Measurements from ENCODE around the gene JMJD1C.
A peak's percentile ranks its signal among the peaks of the same experiment; 100 is the strongest.

Gene JMJD1C

DNA sequence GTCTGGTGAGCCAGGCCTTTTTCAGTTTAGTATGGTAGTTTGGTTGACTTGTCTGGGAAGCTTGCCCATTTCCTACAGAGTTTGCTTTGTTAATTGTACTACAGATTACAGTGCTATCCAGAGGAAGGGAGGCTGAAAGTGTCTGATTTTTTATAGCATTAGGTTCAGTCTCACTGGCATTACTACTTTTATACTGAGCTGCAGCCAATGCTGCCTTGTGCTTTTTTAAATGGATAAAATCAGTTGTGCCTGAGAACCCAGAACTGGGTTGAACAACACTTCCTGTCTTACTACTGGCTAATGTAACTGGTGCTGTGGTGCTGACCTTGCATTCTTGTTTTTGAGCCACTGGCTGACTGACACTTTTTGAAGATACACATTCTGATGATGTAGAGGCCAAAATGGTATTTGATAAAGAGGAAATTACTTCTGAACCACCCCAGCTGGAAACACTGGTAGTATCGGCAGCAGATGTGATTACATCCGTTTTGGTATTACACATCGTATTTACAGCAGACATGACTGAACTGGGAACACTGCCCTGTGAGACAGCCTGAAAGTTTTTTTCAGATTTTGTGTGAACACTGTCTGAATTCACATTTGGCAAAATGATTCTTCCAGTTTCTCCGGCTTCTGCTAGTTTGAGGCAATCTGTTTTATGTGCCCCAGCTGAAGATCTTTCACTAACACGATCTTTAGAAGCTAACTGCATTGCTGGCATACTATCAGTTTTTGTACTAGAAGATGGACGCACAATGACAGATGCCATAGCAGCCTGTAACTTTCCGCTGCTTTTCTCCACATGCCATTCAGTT lies 258.6 kb downstream of the JMJD1C start:
- Histone ChIP-seq H3K36me3 (ENCODE audit: control insufficient read depth, insufficient read depth, low read length, severe bottlenecking) (peaks cover 35% of the 10 kb centered on the region), H3K4me1 (ENCODE audit: control insufficient read depth, insufficient read depth, low read length) (peaks cover 33% of the 10 kb centered on the region), H3K4me3 (ENCODE audit: low read length) (peak overlapping the region; percentile 64), H3K9ac (ENCODE audit: low read length) (peak overlapping the region; percentile 53), H3K27me3 (replicated peaks; ENCODE audit: control insufficient read depth, insufficient read depth, low read length) (no peaks in the 10 kb centered on the region), H3K9me3 (ENCODE audit: control insufficient read depth, low read length) (no peaks in the 10 kb centered on the region)
- DNase-seq (ENCODE audit: low read depth): peak; percentile 69

DNA sequence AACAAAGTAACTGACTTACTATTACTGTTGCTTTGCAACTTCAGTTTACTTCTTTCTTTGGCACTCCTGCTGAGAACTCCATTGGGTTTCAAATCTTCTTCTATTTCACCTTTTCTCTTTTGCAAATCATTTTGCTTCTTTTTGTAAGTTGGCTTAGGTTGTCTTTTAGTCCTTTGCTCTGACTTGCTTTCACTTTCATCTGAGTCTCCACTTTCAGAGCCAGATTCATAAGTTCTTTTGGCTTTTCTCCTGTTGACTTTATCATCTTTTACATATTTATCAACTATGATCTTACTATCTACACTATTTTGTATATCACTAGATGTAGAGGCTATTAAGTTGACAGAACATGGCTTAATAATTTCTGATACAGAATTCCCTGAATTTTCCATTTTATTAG lies 259.2 kb downstream of the JMJD1C start:
- Histone ChIP-seq H3K27me3 (replicated peaks; ENCODE audit: control insufficient read depth, insufficient read depth, low read length) (no peaks in the 10 kb centered on the region), H3K4me3 (ENCODE audit: low read length) (peak overlapping the region; percentile 64), H3K36me3 (ENCODE audit: control insufficient read depth, insufficient read depth, low read length, severe bottlenecking) (peaks cover 30% of the 10 kb centered on the region), H3K9ac (ENCODE audit: low read length) (peak overlapping the region; percentile 7), H3K4me1 (ENCODE audit: control insufficient read depth, insufficient read depth, low read length) (peaks cover 33% of the 10 kb centered on the region), H3K9me3 (ENCODE audit: control insufficient read depth, low read length) (no peaks in the 10 kb centered on the region)
- DNase-seq (ENCODE audit: low read depth): peak; percentile 32

DNA sequence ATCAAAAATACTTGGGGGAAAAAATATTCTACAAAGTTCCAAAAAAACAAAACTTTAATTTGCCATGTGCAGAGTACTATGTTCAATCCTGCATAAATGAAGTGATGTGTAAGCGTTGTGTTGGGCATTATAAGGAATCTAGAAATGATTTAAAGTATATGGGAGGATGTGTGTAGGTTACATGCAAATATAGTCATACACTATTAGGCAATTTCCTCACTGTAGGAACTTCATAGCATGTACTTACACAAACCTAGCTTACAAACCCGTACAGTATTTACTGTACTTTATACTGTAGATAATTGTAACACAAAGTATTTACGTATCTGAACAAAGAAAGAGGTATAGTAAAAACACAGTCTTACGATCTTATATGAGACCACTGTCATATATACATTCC lies 260.4 kb downstream of the JMJD1C start:
- Histone ChIP-seq H3K4me3 (ENCODE audit: low read length) (no peak overlapping the region), H3K9ac (ENCODE audit: low read length) (no peak overlapping the region), H3K27me3 (replicated peaks; ENCODE audit: control insufficient read depth, insufficient read depth, low read length) (no peaks in the 10 kb centered on the region), H3K4me1 (ENCODE audit: control insufficient read depth, insufficient read depth, low read length) (peaks cover 30% of the 10 kb centered on the region), H3K36me3 (ENCODE audit: control insufficient read depth, insufficient read depth, low read length, severe bottlenecking) (peaks cover 25% of the 10 kb centered on the region), H3K9me3 (ENCODE audit: control insufficient read depth, low read length) (no peaks in the 10 kb centered on the region)
- no peak for DNase-seq (ENCODE audit: low read depth)

DNA sequence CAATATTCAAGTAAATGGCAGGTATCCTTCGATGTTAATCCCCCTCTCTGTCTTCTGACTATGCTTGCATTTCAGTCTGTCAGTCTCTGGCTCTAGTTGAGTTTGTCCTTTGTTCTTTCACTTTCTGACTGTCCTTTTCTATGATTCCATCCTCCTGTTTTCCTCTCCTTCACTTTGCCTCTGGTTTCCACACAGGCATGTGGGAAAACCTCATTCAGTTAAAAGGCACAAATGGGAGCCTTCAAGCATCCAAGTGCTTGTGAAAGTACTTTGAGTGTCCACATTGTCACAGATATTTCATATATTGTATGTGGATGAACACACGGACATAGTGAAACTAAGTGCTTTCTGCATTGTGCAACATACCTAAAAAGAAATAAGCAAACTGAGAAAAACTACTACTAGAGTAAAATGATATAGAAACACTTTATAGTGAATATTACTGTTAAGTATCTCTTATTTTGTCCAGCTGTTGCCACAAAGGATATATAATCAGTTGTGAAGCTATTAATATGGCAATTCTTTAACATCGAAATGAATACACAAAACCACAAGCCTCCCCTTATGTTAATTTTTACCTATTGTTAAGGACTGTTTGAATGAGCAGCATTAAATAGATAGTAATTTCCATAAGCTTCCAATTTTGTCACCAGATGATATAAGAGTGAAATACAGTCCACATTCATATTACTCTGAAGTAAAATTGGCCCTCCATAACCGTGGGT lies 260.9 kb downstream of the JMJD1C start:
- DNase-seq (ENCODE audit: low read depth): no peak
- no peaks in the 10 kb centered on the region for H3K9me3 ChIP-seq (ENCODE audit: control insufficient read depth, low read length)
- H3K4me1 ChIP-seq (ENCODE audit: control insufficient read depth, insufficient read depth, low read length): peaks cover 28% of the 10 kb centered on the region
- H3K27me3 ChIP-seq (replicated peaks; ENCODE audit: control insufficient read depth, insufficient read depth, low read length): no peaks in the 10 kb centered on the region
- peaks cover 30% of the 10 kb centered on the region for H3K36me3 ChIP-seq (ENCODE audit: control insufficient read depth, insufficient read depth, low read length, severe bottlenecking)
- H3K9ac ChIP-seq (ENCODE audit: low read length): peak overlapping the region; percentile 25
- H3K4me3 ChIP-seq (ENCODE audit: low read length): peak overlapping the region; percentile 14

DNA sequence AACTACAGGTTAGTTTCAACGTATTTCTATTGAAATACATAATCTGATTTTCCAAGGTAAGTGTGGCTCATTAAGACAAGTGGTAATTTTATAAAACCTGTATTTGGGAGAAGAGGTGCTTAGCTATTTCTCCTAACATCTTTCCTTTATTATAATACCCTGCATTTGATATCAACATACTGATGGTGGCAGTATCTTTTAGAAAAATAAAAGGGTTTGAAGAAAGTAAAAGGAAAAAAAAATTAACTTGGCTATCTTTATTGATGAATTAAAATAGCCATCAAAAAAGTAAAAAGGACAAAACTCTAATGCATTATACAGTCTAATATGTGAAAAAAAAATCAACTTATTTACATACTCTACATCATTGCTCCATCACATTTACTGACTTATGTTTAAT lies 264.7 kb downstream of the JMJD1C start:
- Histone ChIP-seq H3K9me3 (ENCODE audit: control insufficient read depth, low read length) (no peaks in the 10 kb centered on the region), H3K4me3 (ENCODE audit: low read length) (no peak overlapping the region), H3K36me3 (ENCODE audit: control insufficient read depth, insufficient read depth, low read length, severe bottlenecking) (peaks cover 31% of the 10 kb centered on the region), H3K27me3 (replicated peaks; ENCODE audit: control insufficient read depth, insufficient read depth, low read length) (no peaks in the 10 kb centered on the region), H3K4me1 (ENCODE audit: control insufficient read depth, insufficient read depth, low read length) (peaks cover 23% of the 10 kb centered on the region), H3K9ac (ENCODE audit: low read length) (no peak overlapping the region)
- no peak for DNase-seq (ENCODE audit: low read depth)

DNA sequence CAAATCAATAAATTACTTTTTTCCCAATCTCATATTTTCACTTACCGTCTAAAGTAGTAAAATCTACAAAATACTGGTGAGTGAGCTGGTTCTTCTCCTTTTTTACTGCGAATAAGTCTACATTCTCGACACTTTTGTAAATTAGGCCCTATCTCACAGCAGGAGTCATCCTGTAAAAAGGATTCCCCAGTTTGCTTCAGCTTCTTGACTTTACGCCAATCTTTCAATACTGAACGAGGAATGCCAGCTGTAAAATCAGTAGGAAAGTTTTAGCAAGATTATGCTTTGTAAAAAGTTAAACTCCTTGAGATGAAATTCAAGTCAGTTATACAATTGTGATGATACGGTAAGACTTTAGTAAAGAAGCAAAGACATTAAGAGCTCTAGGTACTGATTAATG lies 265.3 kb downstream of the JMJD1C start:
- Histone ChIP-seq H3K27me3 (replicated peaks; ENCODE audit: control insufficient read depth, insufficient read depth, low read length) (no peaks in the 10 kb centered on the region), H3K9me3 (ENCODE audit: control insufficient read depth, low read length) (no peaks in the 10 kb centered on the region), H3K4me3 (ENCODE audit: low read length) (no peak overlapping the region), H3K4me1 (ENCODE audit: control insufficient read depth, insufficient read depth, low read length) (peaks cover 23% of the 10 kb centered on the region), H3K9ac (ENCODE audit: low read length) (no peak overlapping the region), H3K36me3 (ENCODE audit: control insufficient read depth, insufficient read depth, low read length, severe bottlenecking) (peaks cover 31% of the 10 kb centered on the region)
- no peak for DNase-seq (ENCODE audit: low read depth)

DNA sequence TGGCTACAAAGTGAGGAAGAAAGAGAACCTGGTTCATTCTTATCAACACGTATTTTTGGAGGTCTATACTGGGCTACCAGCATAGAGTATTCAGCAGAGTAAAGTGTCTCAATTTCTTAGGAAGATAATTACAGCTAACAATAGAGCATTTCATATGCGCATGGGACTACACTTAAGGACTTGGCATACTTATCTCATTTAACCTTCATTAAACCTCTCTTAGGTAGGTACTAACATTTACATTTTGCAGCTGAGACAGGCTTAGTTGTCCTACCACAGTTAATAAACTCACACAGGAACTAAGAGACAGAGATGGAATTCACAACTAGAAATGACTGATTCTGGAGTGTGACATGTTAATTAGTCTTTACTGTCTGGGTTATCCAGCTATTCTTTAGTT lies 266.1 kb downstream of the JMJD1C start:
- no peak for DNase-seq (ENCODE audit: low read depth)
- Histone ChIP-seq H3K27me3 (replicated peaks; ENCODE audit: control insufficient read depth, insufficient read depth, low read length) (no peaks in the 10 kb centered on the region), H3K4me1 (ENCODE audit: control insufficient read depth, insufficient read depth, low read length) (peaks cover 22% of the 10 kb centered on the region), H3K4me3 (ENCODE audit: low read length) (no peak overlapping the region), H3K9me3 (ENCODE audit: control insufficient read depth, low read length) (no peaks in the 10 kb centered on the region), H3K9ac (ENCODE audit: low read length) (no peak overlapping the region), H3K36me3 (ENCODE audit: control insufficient read depth, insufficient read depth, low read length, severe bottlenecking) (peaks cover 35% of the 10 kb centered on the region)

DNA sequence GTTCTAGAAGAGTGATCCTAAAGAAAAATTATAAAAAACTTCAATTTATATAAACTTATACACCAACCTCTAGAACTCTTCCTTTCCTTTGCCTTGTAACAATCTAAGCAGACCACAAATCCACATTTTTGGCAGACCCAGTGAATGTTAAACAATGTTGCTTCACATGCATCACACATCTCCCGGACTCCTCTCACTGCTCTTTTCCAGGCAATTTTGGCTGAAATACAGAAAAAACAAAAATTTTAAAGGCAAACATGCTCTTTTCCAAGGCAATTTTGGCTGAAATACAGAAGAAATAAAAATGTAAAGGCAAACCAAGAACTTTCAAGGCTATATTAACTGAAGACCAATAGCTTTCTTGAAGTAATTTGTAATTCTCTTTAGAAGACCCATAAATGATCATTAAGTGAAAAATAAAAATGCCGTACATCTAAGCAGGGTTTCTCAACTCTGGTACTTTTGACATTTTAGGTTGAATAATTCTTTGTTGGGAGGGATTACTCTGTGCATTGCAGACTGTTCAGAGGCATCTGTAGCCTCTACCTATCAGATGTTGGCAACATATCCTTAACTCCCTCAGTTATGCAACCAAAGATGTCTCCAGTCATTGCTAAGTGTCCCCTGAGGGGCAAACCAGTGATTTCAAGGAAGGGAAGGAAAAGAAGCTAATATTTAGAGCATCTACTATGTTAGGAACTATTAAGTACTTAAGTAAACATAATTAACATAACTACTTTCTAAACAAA lies 268.3 kb downstream of the JMJD1C start:
- peaks cover 19% of the 10 kb centered on the region for H3K4me1 ChIP-seq (ENCODE audit: control insufficient read depth, insufficient read depth, low read length)
- H3K9me3 ChIP-seq (ENCODE audit: control insufficient read depth, low read length): no peaks in the 10 kb centered on the region
- peak; percentile 93 for DNase-seq (ENCODE audit: low read depth)
- no peak overlapping the region for H3K9ac ChIP-seq (ENCODE audit: low read length)
- peaks cover 45% of the 10 kb centered on the region for H3K36me3 ChIP-seq (ENCODE audit: control insufficient read depth, insufficient read depth, low read length, severe bottlenecking)
- no peaks in the 10 kb centered on the region for H3K27me3 ChIP-seq (replicated peaks; ENCODE audit: control insufficient read depth, insufficient read depth, low read length)
- H3K4me3 ChIP-seq (ENCODE audit: low read length): no peak overlapping the region

DNA sequence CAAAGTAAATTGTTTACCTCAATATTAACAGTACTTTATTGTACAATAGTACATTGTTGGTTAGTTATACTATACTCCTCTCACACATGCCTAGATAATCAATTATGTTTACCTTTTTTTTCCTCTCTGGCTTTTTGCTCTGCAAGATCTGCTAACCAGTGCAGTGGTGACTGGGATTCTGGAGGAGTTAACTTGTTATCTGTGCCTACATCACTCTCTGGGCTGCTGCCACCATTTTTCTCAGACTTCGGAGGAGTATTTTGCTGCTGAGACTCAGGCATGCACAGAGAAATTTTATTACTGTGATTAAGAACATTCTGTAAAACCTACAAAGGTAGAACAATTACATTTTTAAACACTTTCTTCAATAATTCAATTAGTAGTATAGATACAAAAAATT lies 273.0 kb downstream of the JMJD1C start:
- Histone ChIP-seq H3K9ac (ENCODE audit: low read length) (no peak overlapping the region), H3K36me3 (ENCODE audit: control insufficient read depth, insufficient read depth, low read length, severe bottlenecking) (peaks cover 74% of the 10 kb centered on the region), H3K4me1 (ENCODE audit: control insufficient read depth, insufficient read depth, low read length) (peaks cover 14% of the 10 kb centered on the region), H3K9me3 (ENCODE audit: control insufficient read depth, low read length) (no peaks in the 10 kb centered on the region), H3K4me3 (ENCODE audit: low read length) (no peak overlapping the region), H3K27me3 (replicated peaks; ENCODE audit: control insufficient read depth, insufficient read depth, low read length) (no peaks in the 10 kb centered on the region)
- DNase-seq (ENCODE audit: low read depth): no peak

DNA sequence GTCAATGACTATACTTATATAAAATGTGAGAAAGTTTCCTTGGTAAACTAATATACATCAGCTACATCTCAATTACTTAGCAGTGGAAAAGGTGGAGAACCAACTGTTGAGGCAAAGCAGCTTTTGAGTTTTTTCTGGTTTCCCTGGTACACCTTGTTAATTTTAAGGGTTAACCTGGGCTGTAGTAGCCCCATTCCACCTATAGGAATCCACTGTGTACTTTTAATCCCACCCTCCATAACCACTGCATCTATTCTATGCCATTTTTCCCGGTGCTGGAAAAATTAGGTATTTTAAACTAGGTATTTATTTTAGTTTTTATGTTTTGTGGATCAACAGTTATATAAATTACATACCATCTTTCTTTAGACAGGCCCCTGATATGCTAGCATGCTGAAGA lies 290.2 kb downstream of the JMJD1C start:
- Histone ChIP-seq H3K9ac (ENCODE audit: low read length) (no peak overlapping the region), H3K4me3 (ENCODE audit: low read length) (no peak overlapping the region), H3K4me1 (ENCODE audit: control insufficient read depth, insufficient read depth, low read length) (peaks cover 4% of the 10 kb centered on the region), H3K9me3 (ENCODE audit: control insufficient read depth, low read length) (no peaks in the 10 kb centered on the region), H3K36me3 (ENCODE audit: control insufficient read depth, insufficient read depth, low read length, severe bottlenecking) (peaks cover 70% of the 10 kb centered on the region), H3K27me3 (replicated peaks; ENCODE audit: control insufficient read depth, insufficient read depth, low read length) (no peaks in the 10 kb centered on the region)
- DNase-seq (ENCODE audit: low read depth): no peak

Measured in adipocyte (in vitro differentiated cells).